Retinal pigment epithelial cell (primary cell): Measurements from ENCODE around the gene PPP6C.
"Not testable (repeated sequence)": the region's sequence is repeated elsewhere in the genome, so short reads cannot be mapped to it uniquely, and the experiment has no call there.

ENCODE experiments used
- DNase-seq: peaks from one replicate; pipeline ENCODE4 v3.0.0-alpha.2; 2010; ENCODE audit warnings: low read depth
- H3K4me3 ChIP-seq: 2 replicates; pipeline ENCODE4 v1.5.1; 2011; ENCODE audit warnings: mild to moderate bottlenecking, low read length, control low read depth, moderate library complexity
- TF ChIP-seq, protein P1 (sequence below): conservative IDR thresholded peaks from 2 replicates; pipeline ENCODE4 v1.5.1; 2011; ENCODE audit warnings: low read depth, low read length, control low read depth, inconsistent platforms

The PPP6C gene

DNA sequence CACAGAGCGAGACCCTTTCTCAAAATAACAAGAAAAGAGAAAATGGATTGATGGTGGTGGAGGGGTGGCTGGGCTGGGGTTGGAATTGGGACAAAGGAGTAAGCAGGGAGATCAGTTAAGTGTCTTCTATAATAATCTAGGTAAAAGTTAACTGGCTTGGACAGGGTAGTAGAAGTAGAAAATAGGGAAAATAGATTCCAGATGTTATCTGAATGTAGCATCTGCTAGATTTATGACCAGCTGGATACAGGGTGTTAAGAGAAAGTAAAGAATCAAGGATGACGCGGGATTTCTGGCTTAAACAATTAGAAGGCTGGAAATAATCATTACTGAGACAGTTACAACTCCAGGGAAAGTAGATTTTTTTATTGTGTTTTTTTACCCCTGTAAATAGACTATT, 13.0 kb downstream of the PPP6C start:
- DNase-seq, result no peak
- TF ChIP-seq, protein P1, sequence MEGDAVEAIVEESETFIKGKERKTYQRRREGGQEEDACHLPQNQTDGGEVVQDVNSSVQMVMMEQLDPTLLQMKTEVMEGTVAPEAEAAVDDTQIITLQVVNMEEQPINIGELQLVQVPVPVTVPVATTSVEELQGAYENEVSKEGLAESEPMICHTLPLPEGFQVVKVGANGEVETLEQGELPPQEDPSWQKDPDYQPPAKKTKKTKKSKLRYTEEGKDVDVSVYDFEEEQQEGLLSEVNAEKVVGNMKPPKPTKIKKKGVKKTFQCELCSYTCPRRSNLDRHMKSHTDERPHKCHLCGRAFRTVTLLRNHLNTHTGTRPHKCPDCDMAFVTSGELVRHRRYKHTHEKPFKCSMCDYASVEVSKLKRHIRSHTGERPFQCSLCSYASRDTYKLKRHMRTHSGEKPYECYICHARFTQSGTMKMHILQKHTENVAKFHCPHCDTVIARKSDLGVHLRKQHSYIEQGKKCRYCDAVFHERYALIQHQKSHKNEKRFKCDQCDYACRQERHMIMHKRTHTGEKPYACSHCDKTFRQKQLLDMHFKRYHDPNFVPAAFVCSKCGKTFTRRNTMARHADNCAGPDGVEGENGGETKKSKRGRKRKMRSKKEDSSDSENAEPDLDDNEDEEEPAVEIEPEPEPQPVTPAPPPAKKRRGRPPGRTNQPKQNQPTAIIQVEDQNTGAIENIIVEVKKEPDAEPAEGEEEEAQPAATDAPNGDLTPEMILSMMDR, result no peak
- H3K4me3 ChIP-seq, result no peak overlapping the region

- peak; percentile 48 for DNase-seq
- TF ChIP-seq, protein P1, result no peak
- H3K4me3 ChIP-seq, result no peak overlapping the region
These were observed 17.4 kb downstream of the PPP6C start for GRCh38 chr9:125172031-125172755.

GRCh38 chr9:125169895-125170294, 19.7 kb downstream of the PPP6C start:
- no peak for DNase-seq
- no peak overlapping the region for H3K4me3 ChIP-seq
- TF ChIP-seq, protein P1, result no peak

DNA sequence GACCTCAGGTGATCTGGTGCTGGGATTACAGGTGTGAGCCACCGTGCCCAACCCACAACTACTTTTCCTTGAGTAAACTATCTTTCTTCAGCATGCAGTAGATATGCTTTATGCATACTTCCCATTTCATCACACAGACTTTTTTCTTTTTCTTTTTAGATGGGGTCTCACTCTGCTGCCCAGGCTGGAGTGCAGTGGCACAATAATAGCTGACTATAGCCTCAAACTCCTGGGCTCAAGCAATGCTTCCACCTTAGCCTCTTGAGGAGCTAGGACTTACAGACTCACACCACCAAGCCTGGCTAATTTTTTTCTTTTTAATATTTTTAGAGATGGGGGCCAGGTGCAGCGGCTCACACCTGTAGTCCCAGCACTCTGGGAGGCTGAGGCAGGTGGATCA, 22.8 kb downstream of the PPP6C start:
- DNase-seq, result no peak
- TF ChIP-seq, protein P1, result no peak
- no peak overlapping the region for H3K4me3 ChIP-seq

DNA sequence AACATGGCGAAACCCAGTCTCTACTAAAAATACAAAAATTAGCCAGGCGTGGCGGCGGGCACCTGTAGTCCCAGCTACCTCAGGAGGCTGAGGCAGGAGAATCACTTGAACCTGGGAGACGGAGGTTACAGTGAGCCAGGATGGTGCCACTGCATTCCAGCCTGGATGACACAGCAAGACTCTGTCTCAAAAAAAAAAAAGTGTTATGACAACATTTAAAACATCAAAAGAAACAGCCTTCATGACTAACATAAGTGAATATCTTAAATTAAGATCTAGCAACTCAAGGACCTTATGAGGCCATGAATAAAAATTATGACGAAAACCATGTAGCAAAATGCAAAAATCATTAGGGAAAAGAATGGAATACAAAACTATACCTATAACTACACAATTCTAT, 26.7 kb downstream of the PPP6C start:
- not testable (repeated sequence) for DNase-seq, H3K4me3 ChIP-seq

GRCh38 chr9:125161284-125161918, 28.2 kb downstream of the PPP6C start:
- H3K4me3 ChIP-seq, result no peak overlapping the region
- TF ChIP-seq, protein P1, result no peak
- no peak for DNase-seq

GRCh38 chr9:125160750-125161149, 28.9 kb downstream of the PPP6C start:
- TF ChIP-seq, protein P1, result no peak

More at GRCh38 chr9:125160750-125161149, 28.9 kb downstream of the PPP6C start:
- no peak for DNase-seq
- no peak overlapping the region for H3K4me3 ChIP-seq
